Esophagus squamous epithelium (tissue), 4 donors: ENCODE data around the gene KPNA6.

Source experiments
- POLR2A ChIP-seq, 4 donors: fragments of 450-650 bp; IDR thresholded peaks; one replicate each; pipeline ENCODE4 v1.6.1; 2017; ENCODE audit warnings: antibody characterized with exemption in 4 of 4, mild to moderate bottlenecking in 4 of 4, moderate library complexity in 3 of 4
- TF ChIP-seq, protein P1 (sequence below), 6 experiments: fragments of 450-650 bp in 4 of 6; fragments of 200-600 bp in 2 of 6; sonication (generic) in 2 of 6; IDR thresholded peaks; one replicate each; pipeline ENCODE4 v1.5.1; 2016 to 2019; ENCODE audit warnings: antibody characterized with exemption in 6 of 6, mild to moderate bottlenecking in 4 of 6, moderate library complexity in 4 of 6

DNA sequence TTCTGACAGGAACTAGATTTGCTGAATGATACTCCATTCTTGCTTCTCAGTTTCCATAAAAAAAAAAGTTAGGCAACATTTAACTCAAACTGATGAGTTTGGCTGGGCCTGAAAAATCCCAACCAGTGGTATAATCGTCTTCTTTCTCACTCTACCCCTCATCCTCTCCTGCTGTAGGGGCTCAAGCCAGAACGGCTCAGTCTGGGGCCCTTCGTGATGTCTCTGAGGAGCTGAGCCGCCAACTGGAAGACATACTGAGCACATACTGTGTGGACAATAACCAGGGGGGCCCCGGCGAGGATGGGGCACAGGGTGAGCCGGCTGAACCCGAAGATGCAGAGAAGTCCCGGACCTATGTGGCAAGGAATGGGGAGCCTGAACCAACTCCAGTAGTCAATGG, 73.2 kb downstream of the KPNA6 start:
- no peak for TF ChIP-seq POLR2A (IDR thresholded peaks at IDR 0.05)
- TF ChIP-seq, protein P1, sequence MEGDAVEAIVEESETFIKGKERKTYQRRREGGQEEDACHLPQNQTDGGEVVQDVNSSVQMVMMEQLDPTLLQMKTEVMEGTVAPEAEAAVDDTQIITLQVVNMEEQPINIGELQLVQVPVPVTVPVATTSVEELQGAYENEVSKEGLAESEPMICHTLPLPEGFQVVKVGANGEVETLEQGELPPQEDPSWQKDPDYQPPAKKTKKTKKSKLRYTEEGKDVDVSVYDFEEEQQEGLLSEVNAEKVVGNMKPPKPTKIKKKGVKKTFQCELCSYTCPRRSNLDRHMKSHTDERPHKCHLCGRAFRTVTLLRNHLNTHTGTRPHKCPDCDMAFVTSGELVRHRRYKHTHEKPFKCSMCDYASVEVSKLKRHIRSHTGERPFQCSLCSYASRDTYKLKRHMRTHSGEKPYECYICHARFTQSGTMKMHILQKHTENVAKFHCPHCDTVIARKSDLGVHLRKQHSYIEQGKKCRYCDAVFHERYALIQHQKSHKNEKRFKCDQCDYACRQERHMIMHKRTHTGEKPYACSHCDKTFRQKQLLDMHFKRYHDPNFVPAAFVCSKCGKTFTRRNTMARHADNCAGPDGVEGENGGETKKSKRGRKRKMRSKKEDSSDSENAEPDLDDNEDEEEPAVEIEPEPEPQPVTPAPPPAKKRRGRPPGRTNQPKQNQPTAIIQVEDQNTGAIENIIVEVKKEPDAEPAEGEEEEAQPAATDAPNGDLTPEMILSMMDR (IDR thresholded peaks at IDR 0.05): no peak
